Fibroblast of gingiva (primary cell): ENCODE measurements around the gene TMEM106C.

Experiments used
- DNase-seq: peaks from one replicate; pipeline ENCODE4 v3.0.0-alpha.2; 2011; ENCODE audit warnings: low read depth

Gene TMEM106C

DNA sequence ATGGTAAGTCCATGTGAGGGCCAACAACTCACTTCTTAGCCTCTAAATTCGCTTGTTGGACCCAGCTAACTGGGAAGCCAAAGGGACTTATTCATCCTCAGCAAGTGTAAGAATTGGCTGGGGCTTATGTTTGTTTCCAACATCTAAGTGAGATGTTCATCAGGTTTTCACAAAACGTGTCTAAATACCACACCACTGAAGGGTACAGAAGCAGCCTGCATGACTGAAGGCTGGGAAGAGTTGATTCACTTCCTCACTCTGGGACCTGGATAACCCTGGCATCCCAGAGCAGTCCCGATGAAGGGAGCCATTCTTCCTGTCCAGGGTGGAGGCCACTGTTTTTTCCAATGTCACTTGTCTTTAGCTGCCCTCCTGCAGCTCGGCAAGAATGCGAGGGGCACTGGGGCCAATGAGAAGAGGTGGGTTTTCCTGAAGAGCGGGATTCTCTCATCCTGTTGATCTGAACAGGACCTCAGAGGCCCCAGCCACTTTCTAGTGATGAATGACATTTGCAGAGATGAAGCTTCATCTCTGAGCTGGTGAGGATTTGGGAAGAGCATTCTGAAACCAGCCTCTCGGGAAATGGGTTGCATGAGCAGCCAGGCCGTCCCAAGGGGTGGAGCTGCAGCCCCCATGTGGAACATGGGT lies 53.1 kb downstream of the TMEM106C start:
- no peak for DNase-seq

DNA sequence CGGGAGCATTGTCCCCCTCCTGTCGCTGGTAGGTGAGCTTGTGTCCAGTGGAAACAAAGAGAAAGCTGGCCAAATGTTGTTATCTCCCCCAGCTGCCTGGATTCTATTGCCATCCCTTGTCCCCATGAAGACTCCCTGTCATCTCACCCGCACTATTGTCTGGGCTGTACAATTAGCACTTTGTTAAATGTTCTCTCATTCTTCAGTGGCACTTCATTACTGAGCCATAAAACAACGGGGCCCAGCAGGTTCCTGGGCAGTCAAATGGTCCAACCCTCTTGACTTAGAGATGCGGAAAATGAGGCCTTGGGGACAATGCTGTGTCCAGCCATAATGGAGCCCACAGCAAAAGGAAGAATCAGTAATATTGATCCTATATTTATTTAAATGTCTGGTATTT lies 54.1 kb downstream of the TMEM106C start:
- DNase-seq = no peak

- DNase-seq = no peak
Observed at GRCh38 chr12:48017921-48018617, 54.7 kb downstream of the TMEM106C start.
